HG03442 (cell line): ENCODE results near the gene CDKN2A.
A peak's percentile ranks its signal among the peaks of the same experiment; 100 is the strongest.
"Not testable (repeated sequence)": the region's sequence is repeated elsewhere in the genome, so short reads cannot be mapped to it uniquely, and the experiment has no call there.

ENCODE experiments used
- ATAC-seq: cut with Tn5 transposase; IDR thresholded peaks from one replicate; pipeline ENCODE4 v1.9.1; 2021; ENCODE audit warnings: mild to moderate bottlenecking, moderate library complexity; ENCODE audit not compliant: unreplicated experiment

CDKN2A gene

GRCh38 chr9:21982861-21983560 lies 11.2 kb downstream of the CDKN2A start:
- ATAC-seq, result no peak

GRCh38 chr9:21982391-21982790 lies 11.8 kb downstream of the CDKN2A start:
- ATAC-seq, result no peak

GRCh38 chr9:21976334-21976875 lies 17.8 kb downstream of the CDKN2A start:
- ATAC-seq, result no peak

- ATAC-seq, result peak; percentile 67
Observed at GRCh38 chr9:21974722-21975409, 19.3 kb downstream of the CDKN2A start.

GRCh38 chr9:21974343-21974721 lies 19.9 kb downstream of the CDKN2A start:
- no peak for ATAC-seq

- ATAC-seq, result no peak
Observed at GRCh38 chr9:21972361-21972760, 21.8 kb downstream of the CDKN2A start.

- ATAC-seq, result no peak
Observed at GRCh38 chr9:21970800-21971640, 23.2 kb downstream of the CDKN2A start.

GRCh38 chr9:21969951-21970799 lies 24.0 kb downstream of the CDKN2A start:
- no peak for ATAC-seq

- no peak for ATAC-seq
Observed at GRCh38 chr9:21969011-21969940, 24.9 kb downstream of the CDKN2A start.

GRCh38 chr9:21968331-21969010 lies 25.7 kb downstream of the CDKN2A start:
- no peak for ATAC-seq

- ATAC-seq, result no peak
Observed at GRCh38 chr9:21967702-21968101, 26.5 kb downstream of the CDKN2A start.

- ATAC-seq, result no peak
Observed at GRCh38 chr9:21967169-21967568, 27.0 kb downstream of the CDKN2A start.

- ATAC-seq, result no peak
Observed at GRCh38 chr9:21966140-21966851, 27.9 kb downstream of the CDKN2A start.

GRCh38 chr9:21965401-21965951 lies 28.7 kb downstream of the CDKN2A start:
- ATAC-seq, result peak; percentile 87

GRCh38 chr9:21964925-21965385 lies 29.2 kb downstream of the CDKN2A start:
- ATAC-seq, result peak; percentile 60

- no peak for ATAC-seq
Observed at GRCh38 chr9:21961569-21961968, 32.6 kb downstream of the CDKN2A start.

- ATAC-seq, result not testable (repeated sequence)
Observed at GRCh38 chr9:21959268-21959667, 34.9 kb downstream of the CDKN2A start.

- ATAC-seq, result no peak
Observed at GRCh38 chr9:21958833-21959232, 35.4 kb downstream of the CDKN2A start.
